ENCODE results near the gene PPP6R1. TPM values are rescaled to one million over a fixed set of nuclear protein-coding genes. Genes with fewer than 3 reads are reported as not detected.

PPP6R1 gene
- total RNA-seq, 4 donors from 2014 or later, result 14.6 to 47.9 (median 39.6) TPM

DNA sequence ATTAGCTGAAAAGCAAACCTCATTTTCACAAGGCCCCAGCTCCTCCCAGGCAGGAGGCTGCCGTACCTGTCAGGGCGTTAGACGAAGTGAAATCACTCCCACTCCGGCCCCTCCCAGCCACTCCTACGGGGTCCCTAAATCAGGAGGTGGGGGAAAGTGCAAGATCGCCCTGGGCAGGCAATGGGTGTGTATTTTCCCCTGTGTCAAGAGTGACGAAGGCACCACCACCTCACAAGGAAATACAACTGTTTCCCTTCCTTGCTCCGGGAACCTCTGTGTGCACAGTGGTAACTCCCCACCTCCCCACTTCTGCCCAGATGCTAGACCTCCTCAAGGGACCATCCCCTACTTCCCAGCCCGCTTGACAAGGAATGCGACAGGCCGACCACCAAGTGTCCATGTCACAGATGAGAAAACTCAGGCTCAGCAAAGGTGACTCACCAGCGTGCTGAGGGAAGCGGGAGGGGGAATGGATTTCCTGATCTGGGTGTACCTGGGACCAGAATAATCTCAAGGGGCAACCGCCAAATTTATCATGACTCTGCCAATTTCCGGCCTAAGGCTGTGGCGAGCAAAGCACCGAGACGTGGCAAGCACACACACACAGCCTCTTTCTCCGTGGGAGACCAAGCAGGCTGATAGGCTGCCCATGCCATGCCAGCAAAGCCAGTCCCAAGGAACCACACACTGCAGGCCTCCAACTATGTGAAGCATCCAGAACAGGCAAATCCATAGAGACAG, 7.3 kb downstream of the PPP6R1 start:
- no peak overlapping the region for H3K4me3 ChIP-seq
- H3K36me3 ChIP-seq, result peaks cover 0 to 6% of the 10 kb centered on the region in 2 donors
- H3K9me3 ChIP-seq, result no peaks in the 10 kb centered on the region
- ATAC-seq (no peak), DNase-seq (no peak)
- H3K27me3 ChIP-seq, result no peaks in the 10 kb centered on the region
- in situ Hi-C loops (cut with MboI; ENCODE audit: low sequenced_read_pairs in 4 of 4), result no loop called here
- intact Hi-C loops (cut with DNase I; ENCODE audit: low total_unique reads), result loop anchor here (10.0 kb wide), 1 partner anchor 787 kb away; the partner anchor contains the start of gene LENG9
- TF ChIP-seq, protein P1, sequence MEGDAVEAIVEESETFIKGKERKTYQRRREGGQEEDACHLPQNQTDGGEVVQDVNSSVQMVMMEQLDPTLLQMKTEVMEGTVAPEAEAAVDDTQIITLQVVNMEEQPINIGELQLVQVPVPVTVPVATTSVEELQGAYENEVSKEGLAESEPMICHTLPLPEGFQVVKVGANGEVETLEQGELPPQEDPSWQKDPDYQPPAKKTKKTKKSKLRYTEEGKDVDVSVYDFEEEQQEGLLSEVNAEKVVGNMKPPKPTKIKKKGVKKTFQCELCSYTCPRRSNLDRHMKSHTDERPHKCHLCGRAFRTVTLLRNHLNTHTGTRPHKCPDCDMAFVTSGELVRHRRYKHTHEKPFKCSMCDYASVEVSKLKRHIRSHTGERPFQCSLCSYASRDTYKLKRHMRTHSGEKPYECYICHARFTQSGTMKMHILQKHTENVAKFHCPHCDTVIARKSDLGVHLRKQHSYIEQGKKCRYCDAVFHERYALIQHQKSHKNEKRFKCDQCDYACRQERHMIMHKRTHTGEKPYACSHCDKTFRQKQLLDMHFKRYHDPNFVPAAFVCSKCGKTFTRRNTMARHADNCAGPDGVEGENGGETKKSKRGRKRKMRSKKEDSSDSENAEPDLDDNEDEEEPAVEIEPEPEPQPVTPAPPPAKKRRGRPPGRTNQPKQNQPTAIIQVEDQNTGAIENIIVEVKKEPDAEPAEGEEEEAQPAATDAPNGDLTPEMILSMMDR (IDR thresholded peaks at IDR 0.05 in 4 of 5, conservative IDR thresholded peaks at IDR 0.05 in 1 of 5), result no peak
- TF ChIP-seq POLR2A (IDR thresholded peaks at IDR 0.05), result no peak
- peaks cover 21 to 42% of the 10 kb centered on the region in 2 donors for H3K4me1 ChIP-seq
- H3K27ac ChIP-seq, result no peak overlapping the region

GRCh38 chr19:55250262-55251036, 8.4 kb downstream of the PPP6R1 start:
- Histone ChIP-seq H3K4me3 (no peak overlapping the region), H3K27ac (no peak overlapping the region), H3K36me3 (peaks cover 0 to 15% of the 10 kb centered on the region in 2 donors), H3K9me3 (no peaks in the 10 kb centered on the region), H3K27me3 (no peaks in the 10 kb centered on the region), H3K4me1 (peaks cover 10 to 31% of the 10 kb centered on the region in 2 donors)
- in situ Hi-C loops (cut with MboI; ENCODE audit: low sequenced_read_pairs in 4 of 4) (no loop called here), intact Hi-C loops (cut with DNase I; ENCODE audit: low total_unique reads) (loop anchor here (10.0 kb wide), 1 partner anchor 786 kb away; the partner anchor contains the start of gene LENG9)
- no peak for TF ChIP-seq POLR2A (IDR thresholded peaks at IDR 0.05)
- TF ChIP-seq, protein P1 (IDR thresholded peaks at IDR 0.05 in 4 of 5, conservative IDR thresholded peaks at IDR 0.05 in 1 of 5), result no peak
- ATAC-seq (no peak), DNase-seq (no peak)

DNA sequence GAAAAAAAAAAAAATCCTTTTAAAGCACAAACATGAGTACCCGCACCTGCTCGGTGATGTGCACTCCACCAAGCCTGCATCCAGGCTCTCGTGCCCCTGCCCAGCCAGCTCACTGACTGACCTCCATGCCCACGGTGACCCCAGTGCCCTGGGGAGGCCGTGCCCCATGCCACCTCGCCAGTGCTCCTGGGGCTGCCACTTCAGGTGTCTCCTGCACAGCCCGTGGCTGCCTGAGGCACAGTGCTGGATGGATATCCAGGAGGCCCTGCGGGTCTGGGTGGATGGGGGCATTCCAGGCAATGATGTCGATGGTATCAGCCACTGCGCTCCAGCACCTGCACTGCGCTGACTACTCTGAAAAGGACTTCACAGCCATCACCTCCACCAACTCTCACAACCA, 9.0 kb downstream of the PPP6R1 start:
- no peak overlapping the region for H3K4me3 ChIP-seq
- TF ChIP-seq, protein P1 (IDR thresholded peaks at IDR 0.05 in 4 of 5, conservative IDR thresholded peaks at IDR 0.05 in 1 of 5), result no peak
- H3K27me3 ChIP-seq, result no peaks in the 10 kb centered on the region
- H3K27ac ChIP-seq, result no peak overlapping the region
- ATAC-seq, result no peak
- peaks cover 4 to 25% of the 10 kb centered on the region in 2 donors for H3K4me1 ChIP-seq
- no peak for DNase-seq
- H3K9me3 ChIP-seq, result no peaks in the 10 kb centered on the region
- intact Hi-C loops (cut with DNase I; ENCODE audit: low total_unique reads), result loop anchor here (10.0 kb wide), 1 partner anchor 785 kb away; the partner anchor contains the start of gene LENG9
- in situ Hi-C loops (cut with MboI; ENCODE audit: low sequenced_read_pairs in 4 of 4), result no loop called here
- peaks cover 0 to 21% of the 10 kb centered on the region in 2 donors for H3K36me3 ChIP-seq

DNA sequence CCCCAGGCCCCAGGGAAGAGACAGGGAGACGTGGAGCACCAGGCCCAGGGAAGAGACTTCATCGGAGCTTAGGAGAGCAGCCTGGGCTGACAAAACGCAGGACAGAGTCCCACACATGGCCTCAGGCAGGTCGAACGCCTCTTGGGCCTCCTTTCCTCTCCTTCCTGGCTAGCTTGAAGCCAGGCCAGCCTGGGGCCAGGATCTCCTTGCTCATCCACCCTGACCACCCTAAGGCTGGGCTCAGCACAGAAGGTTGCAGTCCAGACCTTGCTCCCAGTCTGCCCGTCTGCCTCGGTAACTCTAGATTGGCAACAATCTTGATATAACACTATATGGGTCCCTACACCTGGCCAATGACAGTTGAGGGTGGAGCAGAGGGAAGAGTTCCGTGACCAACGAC, 10.1 kb downstream of the PPP6R1 start:
- in situ Hi-C loops (cut with MboI; ENCODE audit: low sequenced_read_pairs in 4 of 4) (no loop called here), intact Hi-C loops (cut with DNase I; ENCODE audit: low total_unique reads) (no loop called here)
- Histone ChIP-seq H3K9me3 (no peaks in the 10 kb centered on the region), H3K4me3 (no peak overlapping the region), H3K36me3 (peaks cover 0 to 32% of the 10 kb centered on the region in 2 donors), H3K27me3 (no peaks in the 10 kb centered on the region), H3K4me1 (peaks cover 0 to 15% of the 10 kb centered on the region in 2 donors), H3K27ac (no peak overlapping the region)
- no peak for TF ChIP-seq POLR2A (IDR thresholded peaks at IDR 0.05)
- TF ChIP-seq, protein P1 (IDR thresholded peaks at IDR 0.05 in 4 of 5, conservative IDR thresholded peaks at IDR 0.05 in 1 of 5), result no peak
- ATAC-seq (no peak), DNase-seq (no peak)

Measured in gastrocnemius medialis (tissue), 4 donors.